ENCODE measurements around the gene TAF10. TPM values are rescaled to one million over a fixed set of nuclear protein-coding genes. Genes with fewer than 3 reads are reported as not detected.

Gene TAF10
- total and polyA plus RNA-seq, 3 donors from 2014 or later, result 123 to 389 (median 210) TPM

- Histone ChIP-seq H3K27ac (no peak overlapping the region), H3K4me3 (no peak overlapping the region), H3K27me3 (no peaks in the 10 kb centered on the region), H3K4me1 (peaks cover 13% of the 10 kb centered on the region), H3K9me3 (no peaks in the 10 kb centered on the region), H3K36me3 (ENCODE audit: low read depth, missing control alignments) (no peaks in the 10 kb centered on the region)
- DNase-seq, result no peak
- TF ChIP-seq POLR2A (IDR thresholded peaks at IDR 0.05), result no peak
- TF ChIP-seq CTCF (IDR thresholded peaks at IDR 0.05), result no peak
- intact Hi-C loops (cut with DNase I; ENCODE audit: low total_unique reads), result no loop called here
- WGBS, 2 donors, result 75 to 87% methylated on average over 2 of the region's 2 CpGs
Measured at GRCh38 chr11:6599881-6600390, 12.1 kb downstream of the TAF10 start.

GRCh38 chr11:6599449-6599848, 12.6 kb downstream of the TAF10 start:
- H3K27ac ChIP-seq, result no peak overlapping the region
- no peaks in the 10 kb centered on the region for H3K9me3 ChIP-seq
- no peak for DNase-seq
- no peak overlapping the region for H3K4me3 ChIP-seq
- H3K4me1 ChIP-seq, result peaks cover 10% of the 10 kb centered on the region
- intact Hi-C loops (cut with DNase I; ENCODE audit: low total_unique reads), result no loop called here
- H3K27me3 ChIP-seq, result no peaks in the 10 kb centered on the region
- 86% methylated on average over 1 of the region's 1 CpG for WGBS, 2 donors
- H3K36me3 ChIP-seq (ENCODE audit: low read depth, missing control alignments), result no peaks in the 10 kb centered on the region
- TF ChIP-seq CTCF (IDR thresholded peaks at IDR 0.05) (no peak), POLR2A (IDR thresholded peaks at IDR 0.05) (no peak)

- Histone ChIP-seq H3K27ac (no peak overlapping the region), H3K36me3 (ENCODE audit: low read depth, missing control alignments) (no peaks in the 10 kb centered on the region), H3K4me3 (no peak overlapping the region), H3K4me1 (peaks cover 10% of the 10 kb centered on the region), H3K9me3 (no peaks in the 10 kb centered on the region), H3K27me3 (no peaks in the 10 kb centered on the region)
- TF ChIP-seq POLR2A (IDR thresholded peaks at IDR 0.05), result no peak
- TF ChIP-seq CTCF (IDR thresholded peaks at IDR 0.05), result no peak
- DNase-seq, result no peak
- intact Hi-C loops (cut with DNase I; ENCODE audit: low total_unique reads), result no loop called here
- WGBS, 2 donors, result 95 to 96% methylated on average over 3 of the region's 3 CpGs
Measured at GRCh38 chr11:6598555-6598954, 13.5 kb downstream of the TAF10 start.

- WGBS, 2 donors, result 40 to 42% methylated on average over 5 of the region's 5 CpGs
- H3K9me3 ChIP-seq, result no peaks in the 10 kb centered on the region
- intact Hi-C loops (cut with DNase I; ENCODE audit: low total_unique reads), result no loop called here
- H3K36me3 ChIP-seq (ENCODE audit: low read depth, missing control alignments), result no peaks in the 10 kb centered on the region
- H3K27ac ChIP-seq, result peak overlapping the region in 1 of 2 donors; percentile 6
- H3K27me3 ChIP-seq, result no peaks in the 10 kb centered on the region
- no peak for DNase-seq
- TF ChIP-seq POLR2A (IDR thresholded peaks at IDR 0.05), result no peak
- no peak for TF ChIP-seq CTCF (IDR thresholded peaks at IDR 0.05)
- no peaks in the 10 kb centered on the region for H3K4me1 ChIP-seq
- H3K4me3 ChIP-seq, result no peak overlapping the region
Measured at GRCh38 chr11:6596239-6596877, 15.7 kb downstream of the TAF10 start.

Data from testis (tissue), 3 donors.